Vagina (tissue), 2 donors: Measurements from ENCODE around the gene EEF1AKMT3.

Experiments used
- POLR2A ChIP-seq, 2 donors: fragments of 450-650 bp; IDR thresholded peaks; one replicate each; pipeline ENCODE4 v1.6.1; 2017; ENCODE audit warnings: antibody characterized with exemption in 2 of 2, mild to moderate bottlenecking in 2 of 2, moderate library complexity in 2 of 2
- POLR2AphosphoS5 ChIP-seq, 2 donors: sonication (generic); formaldehyde crosslinking; IDR thresholded peaks; one replicate each; pipeline ENCODE4 v1.9.0; 2017; ENCODE audit warnings: antibody characterized with exemption in 2 of 2, mild to moderate bottlenecking in 2 of 2, low read depth in 1 of 2; ENCODE audit not compliant: insufficient read depth in 1 of 2

- TF ChIP-seq POLR2A (IDR thresholded peaks at IDR 0.05) = no peak
- no peak for TF ChIP-seq POLR2AphosphoS5 (IDR thresholded peaks at IDR 0.05; ENCODE audit: insufficient read depth in 1 of 2, low read depth in 1 of 2)
Measured at GRCh38 chr12:57741413-57741789, 31.0 kb upstream of the EEF1AKMT3 start.
